ENCODE results near the gene SFXN3.
"Not testable (repeated sequence)": the region's sequence is repeated elsewhere in the genome, so short reads cannot be mapped to it uniquely, and the experiment has no call there.

SFXN3 gene

GRCh38 chr10:101032637-101033224, 1.7 kb downstream of the SFXN3 start:
- H3K4me3 ChIP-seq (ENCODE audit: low read depth in 1 of 2, low read length in 2 of 2): peak overlapping the region; percentile 85 to 88
- H3K9me3 ChIP-seq (ENCODE audit: control insufficient read depth in 1 of 2, low read length in 2 of 2): no peaks in the 10 kb centered on the region
- peaks cover 30 to 35% of the 10 kb centered on the region in 2 donors for H3K36me3 ChIP-seq (ENCODE audit: control insufficient read depth in 1 of 2, insufficient read depth in 2 of 2, low read length in 2 of 2)
- H3K27me3 ChIP-seq (ENCODE audit: low read depth, low read length): peaks cover 5% of the 10 kb centered on the region
- peaks cover 0 to 18% of the 10 kb centered on the region in 2 donors for H3K4me1 ChIP-seq (ENCODE audit: control insufficient read depth in 1 of 2, insufficient read depth in 2 of 2, low read length in 2 of 2)
- peak overlapping the region; percentile 92 for H3K27ac ChIP-seq (ENCODE audit: low read length)

- Histone ChIP-seq H3K27ac (ENCODE audit: low read length) (peak overlapping the region; percentile 92), H3K4me3 (ENCODE audit: low read depth in 1 of 2, low read length in 2 of 2) (peak overlapping the region; percentile 85 to 88)
These were observed 2.2 kb downstream of the SFXN3 start for GRCh38 chr10:101033276-101033675.

GRCh38 chr10:101034404-101034803, 3.4 kb downstream of the SFXN3 start:
- H3K27ac ChIP-seq (ENCODE audit: low read length): not testable (repeated sequence)
- H3K4me1 ChIP-seq (ENCODE audit: control insufficient read depth in 1 of 2, insufficient read depth in 2 of 2, low read length in 2 of 2): peaks cover 0 to 18% of the 10 kb centered on the region in 2 donors
- H3K36me3 ChIP-seq (ENCODE audit: control insufficient read depth in 1 of 2, insufficient read depth in 2 of 2, low read length in 2 of 2): peaks cover 44 to 45% of the 10 kb centered on the region in 2 donors

More at GRCh38 chr10:101033276-101033675, 2.2 kb downstream of the SFXN3 start:
- H3K27me3 ChIP-seq (ENCODE audit: low read depth, low read length): peaks cover 5% of the 10 kb centered on the region
- H3K9me3 ChIP-seq (ENCODE audit: control insufficient read depth in 1 of 2, low read length in 2 of 2): no peaks in the 10 kb centered on the region
- peaks cover 0 to 18% of the 10 kb centered on the region in 2 donors for H3K4me1 ChIP-seq (ENCODE audit: control insufficient read depth in 1 of 2, insufficient read depth in 2 of 2, low read length in 2 of 2)
- H3K36me3 ChIP-seq (ENCODE audit: control insufficient read depth in 1 of 2, insufficient read depth in 2 of 2, low read length in 2 of 2): peaks cover 35 to 40% of the 10 kb centered on the region in 2 donors

GRCh38 chr10:101035314-101035713, 4.3 kb downstream of the SFXN3 start:
- no peak overlapping the region for H3K27ac ChIP-seq (ENCODE audit: low read length)
- peaks cover 0 to 16% of the 10 kb centered on the region in 2 donors for H3K4me1 ChIP-seq (ENCODE audit: control insufficient read depth in 1 of 2, insufficient read depth in 2 of 2, low read length in 2 of 2)
- no peaks in the 10 kb centered on the region for H3K27me3 ChIP-seq (ENCODE audit: low read depth, low read length)
- no peak overlapping the region for H3K4me3 ChIP-seq (ENCODE audit: low read depth in 1 of 2, low read length in 2 of 2)
- H3K9me3 ChIP-seq (ENCODE audit: control insufficient read depth in 1 of 2, low read length in 2 of 2): no peaks in the 10 kb centered on the region
- H3K36me3 ChIP-seq (ENCODE audit: control insufficient read depth in 1 of 2, insufficient read depth in 2 of 2, low read length in 2 of 2): peaks cover 51% of the 10 kb centered on the region in 2 donors

More at GRCh38 chr10:101034404-101034803, 3.4 kb downstream of the SFXN3 start:
- H3K27me3 ChIP-seq (ENCODE audit: low read depth, low read length); H3K9me3 ChIP-seq (ENCODE audit: control insufficient read depth in 1 of 2, low read length in 2 of 2); H3K4me3 ChIP-seq (ENCODE audit: low read depth in 1 of 2, low read length in 2 of 2): not testable (repeated sequence)

- peaks cover 51% of the 10 kb centered on the region in 2 donors for H3K36me3 ChIP-seq (ENCODE audit: control insufficient read depth in 1 of 2, insufficient read depth in 2 of 2, low read length in 2 of 2)
- H3K27ac ChIP-seq (ENCODE audit: low read length): no peak overlapping the region
- H3K27me3 ChIP-seq (ENCODE audit: low read depth, low read length): no peaks in the 10 kb centered on the region
- no peaks in the 10 kb centered on the region for H3K9me3 ChIP-seq (ENCODE audit: control insufficient read depth in 1 of 2, low read length in 2 of 2)
- no peak overlapping the region for H3K4me3 ChIP-seq (ENCODE audit: low read depth in 1 of 2, low read length in 2 of 2)
- peaks cover 0 to 8% of the 10 kb centered on the region in 2 donors for H3K4me1 ChIP-seq (ENCODE audit: control insufficient read depth in 1 of 2, insufficient read depth in 2 of 2, low read length in 2 of 2)
These were observed 5.1 kb downstream of the SFXN3 start for GRCh38 chr10:101035916-101036702.

- H3K9me3 ChIP-seq (ENCODE audit: control insufficient read depth in 1 of 2, low read length in 2 of 2): no peaks in the 10 kb centered on the region
- H3K27ac ChIP-seq (ENCODE audit: low read length): no peak overlapping the region
- H3K4me1 ChIP-seq (ENCODE audit: control insufficient read depth in 1 of 2, insufficient read depth in 2 of 2, low read length in 2 of 2): peaks cover 0 to 13% of the 10 kb centered on the region in 2 donors
- no peaks in the 10 kb centered on the region for H3K27me3 ChIP-seq (ENCODE audit: low read depth, low read length)
- H3K4me3 ChIP-seq (ENCODE audit: low read depth in 1 of 2, low read length in 2 of 2): no peak overlapping the region
- peaks cover 51% of the 10 kb centered on the region in 2 donors for H3K36me3 ChIP-seq (ENCODE audit: control insufficient read depth in 1 of 2, insufficient read depth in 2 of 2, low read length in 2 of 2)
These were observed 5.7 kb downstream of the SFXN3 start for GRCh38 chr10:101036726-101037125.

- no peaks in the 10 kb centered on the region for H3K27me3 ChIP-seq (ENCODE audit: low read depth, low read length)
- no peak overlapping the region for H3K27ac ChIP-seq (ENCODE audit: low read length)
- H3K9me3 ChIP-seq (ENCODE audit: control insufficient read depth in 1 of 2, low read length in 2 of 2): no peaks in the 10 kb centered on the region
- H3K4me3 ChIP-seq (ENCODE audit: low read depth in 1 of 2, low read length in 2 of 2): no peak overlapping the region
- H3K4me1 ChIP-seq (ENCODE audit: control insufficient read depth in 1 of 2, insufficient read depth in 2 of 2, low read length in 2 of 2): peaks cover 11% of the 10 kb centered on the region in 2 donors
- peaks cover 50 to 51% of the 10 kb centered on the region in 2 donors for H3K36me3 ChIP-seq (ENCODE audit: control insufficient read depth in 1 of 2, insufficient read depth in 2 of 2, low read length in 2 of 2)
These were observed 7.5 kb downstream of the SFXN3 start for GRCh38 chr10:101038484-101038883.

GRCh38 chr10:101040061-101040460, 9.0 kb downstream of the SFXN3 start:
- no peak overlapping the region for H3K27ac ChIP-seq (ENCODE audit: low read length)
- no peak overlapping the region for H3K4me3 ChIP-seq (ENCODE audit: low read depth in 1 of 2, low read length in 2 of 2)
- peaks cover 13% of the 10 kb centered on the region in 2 donors for H3K4me1 ChIP-seq (ENCODE audit: control insufficient read depth in 1 of 2, insufficient read depth in 2 of 2, low read length in 2 of 2)
- H3K9me3 ChIP-seq (ENCODE audit: control insufficient read depth in 1 of 2, low read length in 2 of 2): no peaks in the 10 kb centered on the region
- no peaks in the 10 kb centered on the region for H3K27me3 ChIP-seq (ENCODE audit: low read depth, low read length)
- peaks cover 46 to 47% of the 10 kb centered on the region in 2 donors for H3K36me3 ChIP-seq (ENCODE audit: control insufficient read depth in 1 of 2, insufficient read depth in 2 of 2, low read length in 2 of 2)

- Histone ChIP-seq H3K27me3 (ENCODE audit: low read depth, low read length) (no peaks in the 10 kb centered on the region), H3K27ac (ENCODE audit: low read length) (no peak overlapping the region), H3K9me3 (ENCODE audit: control insufficient read depth in 1 of 2, low read length in 2 of 2) (no peaks in the 10 kb centered on the region), H3K4me3 (ENCODE audit: low read depth in 1 of 2, low read length in 2 of 2) (no peak overlapping the region), H3K4me1 (ENCODE audit: control insufficient read depth in 1 of 2, insufficient read depth in 2 of 2, low read length in 2 of 2) (peaks cover 13% of the 10 kb centered on the region in 2 donors), H3K36me3 (ENCODE audit: control insufficient read depth in 1 of 2, insufficient read depth in 2 of 2, low read length in 2 of 2) (peaks cover 38 to 39% of the 10 kb centered on the region in 2 donors)
These were observed 9.8 kb downstream of the SFXN3 start for GRCh38 chr10:101040851-101041250.

GRCh38 chr10:101041252-101041761, 10.3 kb downstream of the SFXN3 start:
- Histone ChIP-seq H3K4me1 (ENCODE audit: control insufficient read depth in 1 of 2, insufficient read depth in 2 of 2, low read length in 2 of 2) (peaks cover 13% of the 10 kb centered on the region in 2 donors), H3K27me3 (ENCODE audit: low read depth, low read length) (peaks cover under 1% of the 10 kb centered on the region), H3K27ac (ENCODE audit: low read length) (no peak overlapping the region), H3K36me3 (ENCODE audit: control insufficient read depth in 1 of 2, insufficient read depth in 2 of 2, low read length in 2 of 2) (peaks cover 33 to 34% of the 10 kb centered on the region in 2 donors), H3K4me3 (ENCODE audit: low read depth in 1 of 2, low read length in 2 of 2) (no peak overlapping the region), H3K9me3 (ENCODE audit: control insufficient read depth in 1 of 2, low read length in 2 of 2) (no peaks in the 10 kb centered on the region)

- Histone ChIP-seq H3K9me3 (ENCODE audit: control insufficient read depth in 1 of 2, low read length in 2 of 2) (no peaks in the 10 kb centered on the region), H3K27ac (ENCODE audit: low read length) (peak overlapping the region; percentile 90), H3K4me1 (ENCODE audit: control insufficient read depth in 1 of 2, insufficient read depth in 2 of 2, low read length in 2 of 2) (peaks cover 13% of the 10 kb centered on the region in 2 donors), H3K27me3 (ENCODE audit: low read depth, low read length) (peaks cover 6% of the 10 kb centered on the region), H3K36me3 (ENCODE audit: control insufficient read depth in 1 of 2, insufficient read depth in 2 of 2, low read length in 2 of 2) (peaks cover 25 to 27% of the 10 kb centered on the region in 2 donors), H3K4me3 (ENCODE audit: low read depth in 1 of 2, low read length in 2 of 2) (peak overlapping the region; percentile 53 to 77)
These were observed 11.1 kb downstream of the SFXN3 start for GRCh38 chr10:101042118-101042517.

All from muscle layer of duodenum (tissue), 2 donors.